Skeletal muscle satellite cell (primary cell): ENCODE data around the gene MEX3B. TPM values are rescaled to one million over a fixed set of nuclear protein-coding genes. Genes with fewer than 3 reads are reported as not detected.

Experiments used
- H3K27me3 ChIP-seq: 2 replicates; pipeline ENCODE4 v1.7.0; 2013; ENCODE audit warnings: low read length; ENCODE audit not compliant: control insufficient read depth, insufficient read depth
- H3K36me3 ChIP-seq: 2 replicates; pipeline ENCODE4 v1.7.0; 2013; ENCODE audit warnings: mild to moderate bottlenecking, control low read depth, low read length; ENCODE audit not compliant: insufficient read depth
- H3K4me1 ChIP-seq: 2 replicates; pipeline ENCODE4 v1.7.0; 2013; ENCODE audit warnings: low read length; ENCODE audit not compliant: control insufficient read depth, insufficient read depth
- H3K4me2 ChIP-seq: 2 replicates; pipeline ENCODE4 v1.7.0; 2013; ENCODE audit warnings: mild to moderate bottlenecking, low read length
- H3K4me3 ChIP-seq: 2 replicates; pipeline ENCODE4 v1.7.0; 2013; ENCODE audit warnings: low read length
- H3K9ac ChIP-seq: 2 replicates; pipeline ENCODE4 v1.7.0; 2013; ENCODE audit warnings: mild to moderate bottlenecking, low read depth, low read length, moderate library complexity
- H3K9me3 ChIP-seq: replicated peaks from 2 replicates; pipeline ENCODE4 v1.7.0; 2013; ENCODE audit warnings: mild to moderate bottlenecking, control low read depth, low read length
- total RNA-seq: library from RNA; depleted of rRNA; stranded (reverse); fragments of >200 nt; gene quantifications from 2 replicates; pipeline ENCODE4 v1.2.3, GENCODE V29; 2012; rRNA removed

MEX3B gene
- total RNA-seq: 1.3 and 1.5 TPM in 2 replicates

GRCh38 chr15:82045892-82046665 lies at the start of gene MEX3B:
Gene MEX3B (minus strand): TSS chr15:82046018. CDS start chr15:82045705, 313 bp downstream.
- Histone ChIP-seq H3K4me3 (peak within 1 kb of the TSS; percentile 92), H3K27me3 (peaks cover 5% of the 10 kb centered on the region), H3K36me3 (peaks cover 14% of the 10 kb centered on the region), H3K4me2 (peak within 1 kb of the TSS; percentile 96), H3K9me3 (no peaks in the 10 kb centered on the region), H3K9ac (peak within 1 kb of the TSS; percentile 91), H3K4me1 (peaks cover 12% of the 10 kb centered on the region)

DNA sequence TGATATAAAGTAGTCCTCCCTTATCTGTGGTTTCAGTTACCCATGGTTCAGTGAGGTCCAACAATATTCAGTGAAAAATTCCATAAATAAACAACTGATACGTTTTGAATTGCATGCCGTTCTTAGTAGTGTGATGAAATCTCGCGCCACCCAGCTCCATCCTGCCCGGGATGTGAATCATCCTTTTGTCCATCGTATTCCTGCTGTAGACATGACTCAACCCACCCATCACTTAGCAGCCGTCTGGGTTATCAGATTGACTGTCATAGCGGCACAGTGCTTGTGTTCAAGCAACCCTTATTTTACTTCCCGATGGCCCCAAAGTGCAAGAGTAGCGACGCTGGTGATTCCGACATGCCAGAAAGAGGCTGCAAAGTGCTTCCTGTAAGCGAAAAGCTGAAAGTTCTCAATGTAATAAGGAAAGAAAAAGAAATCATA lies 48.0 kb upstream of the MEX3B start:
- peaks cover 3% of the 10 kb centered on the region for H3K9me3 ChIP-seq
- peak overlapping the region; percentile 64 for H3K4me2 ChIP-seq
- no peaks in the 10 kb centered on the region for H3K36me3 ChIP-seq
- no peak overlapping the region for H3K9ac ChIP-seq
- peak overlapping the region; percentile 42 for H3K4me3 ChIP-seq
- no peaks in the 10 kb centered on the region for H3K27me3 ChIP-seq
- peaks cover 8% of the 10 kb centered on the region for H3K4me1 ChIP-seq

- Histone ChIP-seq H3K9ac (no peak overlapping the region), H3K36me3 (no peaks in the 10 kb centered on the region), H3K4me2 (no peak overlapping the region), H3K4me1 (peaks cover 8% of the 10 kb centered on the region), H3K9me3 (peaks cover 3% of the 10 kb centered on the region), H3K27me3 (no peaks in the 10 kb centered on the region), H3K4me3 (no peak overlapping the region)
Observed at GRCh38 chr15:82093325-82093724, 47.5 kb upstream of the MEX3B start.

DNA sequence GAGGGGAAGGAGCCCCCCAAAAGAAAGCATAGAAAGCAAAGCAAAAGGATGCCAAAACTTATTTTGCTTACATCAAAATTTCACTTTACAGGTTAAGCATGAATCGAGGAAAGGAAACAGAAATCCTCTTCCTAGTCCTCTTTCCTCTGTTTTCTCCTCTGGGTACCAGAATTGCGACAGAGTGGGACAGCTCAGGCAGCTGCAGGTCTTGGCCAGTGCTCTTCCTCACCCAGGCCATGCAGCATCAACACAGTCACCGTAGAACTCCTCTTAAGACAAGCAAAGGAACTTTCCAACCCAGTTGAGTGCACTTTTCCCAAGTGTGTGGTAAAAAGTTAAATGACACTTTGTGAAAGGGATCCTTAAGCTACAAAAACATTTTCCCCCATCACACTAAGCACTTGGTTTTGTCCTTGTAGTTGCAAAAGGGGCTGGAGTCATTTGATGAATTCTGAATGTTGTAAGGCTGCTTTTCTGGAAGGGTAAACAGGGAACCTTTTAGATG lies 45.9 kb upstream of the MEX3B start:
- peaks cover 3% of the 10 kb centered on the region for H3K9me3 ChIP-seq
- no peaks in the 10 kb centered on the region for H3K27me3 ChIP-seq
- H3K4me3 ChIP-seq: no peak overlapping the region
- peaks cover 8% of the 10 kb centered on the region for H3K4me1 ChIP-seq
- no peak overlapping the region for H3K4me2 ChIP-seq
- H3K9ac ChIP-seq: no peak overlapping the region
- no peaks in the 10 kb centered on the region for H3K36me3 ChIP-seq

- no peak overlapping the region for H3K9ac ChIP-seq
- H3K4me1 ChIP-seq: peaks cover 11% of the 10 kb centered on the region
Observed at GRCh38 chr15:82086243-82086995, 40.6 kb upstream of the MEX3B start.

GRCh38 chr15:82081914-82082762 lies 36.3 kb upstream of the MEX3B start:
- Histone ChIP-seq H3K36me3 (no peaks in the 10 kb centered on the region), H3K9me3 (no peaks in the 10 kb centered on the region), H3K27me3 (no peaks in the 10 kb centered on the region), H3K4me1 (peaks cover 11% of the 10 kb centered on the region), H3K4me2 (peak overlapping the region; percentile 40), H3K9ac (peak overlapping the region; percentile 56), H3K4me3 (no peak overlapping the region)

More at GRCh38 chr15:82086243-82086995, 40.6 kb upstream of the MEX3B start:
- H3K4me3 ChIP-seq: no peak overlapping the region
- H3K4me2 ChIP-seq: no peak overlapping the region
- H3K36me3 ChIP-seq: no peaks in the 10 kb centered on the region
- H3K27me3 ChIP-seq: no peaks in the 10 kb centered on the region
- no peaks in the 10 kb centered on the region for H3K9me3 ChIP-seq

DNA sequence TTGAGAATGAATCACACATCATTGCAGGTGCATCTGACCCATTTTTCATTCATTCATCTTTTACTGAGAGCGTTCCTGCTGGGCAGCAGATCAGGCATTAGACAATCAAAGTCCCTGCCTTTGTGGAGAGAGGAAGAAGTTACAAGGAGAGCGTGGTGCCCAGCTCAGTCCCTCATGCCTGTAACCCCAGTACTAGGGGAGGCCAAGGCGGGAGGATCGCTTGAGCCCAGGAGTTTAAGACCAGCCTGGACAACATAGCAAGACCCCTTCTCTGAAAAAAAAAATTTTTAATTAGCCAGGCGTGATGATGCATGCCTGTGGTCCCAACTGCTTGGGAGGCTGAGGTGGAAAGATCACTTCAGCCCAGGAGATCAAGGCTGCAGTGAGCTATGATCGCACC lies 35.0 kb upstream of the MEX3B start:
- Histone ChIP-seq H3K4me1 (peaks cover 11% of the 10 kb centered on the region), H3K4me2 (no peak overlapping the region)

GRCh38 chr15:82079736-82080135 lies 33.9 kb upstream of the MEX3B start:
- Histone ChIP-seq H3K36me3 (no peaks in the 10 kb centered on the region), H3K4me2 (no peak overlapping the region), H3K4me1 (peaks cover 11% of the 10 kb centered on the region), H3K27me3 (no peaks in the 10 kb centered on the region), H3K4me3 (no peak overlapping the region), H3K9me3 (no peaks in the 10 kb centered on the region), H3K9ac (no peak overlapping the region)

More for the DNA sequence above, 35.0 kb upstream of the MEX3B start:
- Histone ChIP-seq H3K9ac (no peak overlapping the region), H3K27me3 (no peaks in the 10 kb centered on the region), H3K9me3 (no peaks in the 10 kb centered on the region), H3K4me3 (no peak overlapping the region), H3K36me3 (no peaks in the 10 kb centered on the region)

DNA sequence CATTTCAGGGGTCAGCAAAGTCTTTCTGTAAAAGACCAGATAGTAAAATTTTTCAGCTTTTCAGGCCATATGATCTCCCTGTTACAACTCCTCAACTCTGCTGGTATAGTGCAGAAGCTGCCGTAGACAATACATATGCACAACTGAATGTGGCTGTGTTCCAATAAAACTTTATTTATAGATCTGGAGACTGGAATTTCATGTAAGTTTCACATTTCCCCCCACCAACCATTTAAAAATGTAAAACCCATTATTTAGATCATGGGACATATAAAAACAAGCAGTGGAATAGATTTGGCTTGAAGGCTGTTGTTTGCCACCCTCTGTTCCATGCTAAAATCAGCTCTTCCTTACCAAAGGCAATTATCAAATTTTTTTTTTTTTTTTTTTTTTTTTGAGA lies 28.8 kb upstream of the MEX3B start:
- Histone ChIP-seq H3K9ac (no peak overlapping the region), H3K36me3 (no peaks in the 10 kb centered on the region), H3K4me3 (no peak overlapping the region), H3K4me1 (no peaks in the 10 kb centered on the region), H3K27me3 (peaks cover 10% of the 10 kb centered on the region), H3K4me2 (no peak overlapping the region), H3K9me3 (no peaks in the 10 kb centered on the region)

DNA sequence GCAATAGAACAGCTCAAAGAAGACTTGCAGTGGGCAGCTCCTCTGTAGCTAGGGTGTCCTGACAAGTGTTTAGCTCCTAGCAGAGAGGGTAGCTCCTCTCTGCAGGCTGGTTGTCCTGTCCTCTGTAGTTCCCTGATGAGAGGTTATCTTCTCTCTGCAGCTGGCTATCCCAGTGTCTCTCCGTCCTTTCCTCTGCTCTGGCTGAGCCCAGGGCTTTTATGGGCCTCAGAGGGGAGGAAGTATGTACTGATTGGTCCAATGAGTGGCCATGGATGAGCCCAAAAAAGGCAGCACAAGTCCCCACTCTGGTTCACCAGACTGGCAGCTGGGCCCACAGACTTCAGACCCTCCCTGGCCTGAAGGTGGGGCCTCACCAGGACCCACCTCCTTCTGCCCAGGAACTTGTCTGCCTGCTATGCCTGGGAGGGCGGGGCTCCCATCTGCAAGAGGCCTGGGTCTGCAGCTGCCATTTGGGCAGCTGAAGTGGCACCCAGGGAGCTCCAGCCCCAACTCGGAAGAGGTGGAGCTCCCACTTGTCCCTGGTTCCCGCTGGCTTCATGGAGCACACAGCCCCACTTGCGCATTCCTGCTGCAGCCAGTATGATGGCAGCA lies 27.2 kb upstream of the MEX3B start:
- no peaks in the 10 kb centered on the region for H3K36me3 ChIP-seq
- H3K4me2 ChIP-seq: no peak overlapping the region
- H3K9ac ChIP-seq: no peak overlapping the region
- H3K9me3 ChIP-seq: no peaks in the 10 kb centered on the region
- H3K4me1 ChIP-seq: no peaks in the 10 kb centered on the region
- H3K27me3 ChIP-seq: peaks cover 10% of the 10 kb centered on the region
- H3K4me3 ChIP-seq: no peak overlapping the region
